GM12865 (cell line): ENCODE data around the gene CLEC20A.

Experiments used
- DNase-seq: peaks from one replicate; pipeline ENCODE4 v3.0.0; 2010; ENCODE audit warnings: low read depth
- H3K4me3 ChIP-seq: 2 replicates; pipeline ENCODE4 v1.5.1; 2011; ENCODE audit warnings: mild to moderate bottlenecking, low read depth, low read length, control low read depth
- TF ChIP-seq, protein P1 (sequence below): IDR thresholded peaks from 2 replicates; pipeline ENCODE4 v1.5.1; 2011; ENCODE audit warnings: low read length, control low read depth, low read depth, inconsistent platforms; ENCODE audit not compliant: insufficient read depth; ENCODE audit errors: missing control alignments

The CLEC20A gene

DNA sequence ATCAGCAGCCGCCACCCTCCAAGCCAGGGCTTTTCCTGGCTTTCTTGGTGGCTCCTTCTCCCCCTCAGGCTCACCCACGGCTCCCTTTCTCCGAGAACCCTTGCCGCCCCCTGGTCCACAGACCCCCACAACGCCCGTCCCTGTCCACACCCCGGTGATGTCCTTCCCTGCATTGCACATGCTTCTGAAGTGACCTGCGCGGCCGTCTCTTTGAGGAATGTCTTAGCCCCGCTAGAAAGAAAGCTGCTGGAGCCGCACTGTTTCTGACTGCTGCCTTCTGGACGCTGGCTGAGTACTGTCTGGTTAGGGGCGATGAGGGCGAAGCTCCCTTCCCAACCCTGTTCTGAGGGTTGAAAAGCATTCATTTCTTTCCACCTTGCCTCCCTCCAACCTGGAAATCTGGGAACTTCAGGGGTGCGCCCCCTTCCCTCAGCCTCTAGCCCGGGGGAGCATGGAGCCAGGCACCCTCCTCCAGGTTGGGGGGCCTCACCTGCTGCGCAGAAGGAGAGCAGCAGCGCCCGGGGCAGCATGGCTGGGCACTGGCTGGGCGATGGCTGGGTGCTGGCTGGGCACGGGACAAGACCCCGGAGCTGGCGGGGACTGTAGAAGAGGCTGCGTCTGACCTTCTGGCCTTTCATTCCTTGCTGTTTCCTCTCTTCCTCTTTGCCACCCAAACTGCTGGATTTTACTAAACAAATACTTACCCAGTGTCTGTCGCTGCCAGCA lies at the start of gene CLEC20A:
Gene CLEC20A (minus strand): TSS at position 555 of the 726 bp plus-strand sequence. CDS start 25 bp downstream, at position 530.
- TF ChIP-seq, protein P1, sequence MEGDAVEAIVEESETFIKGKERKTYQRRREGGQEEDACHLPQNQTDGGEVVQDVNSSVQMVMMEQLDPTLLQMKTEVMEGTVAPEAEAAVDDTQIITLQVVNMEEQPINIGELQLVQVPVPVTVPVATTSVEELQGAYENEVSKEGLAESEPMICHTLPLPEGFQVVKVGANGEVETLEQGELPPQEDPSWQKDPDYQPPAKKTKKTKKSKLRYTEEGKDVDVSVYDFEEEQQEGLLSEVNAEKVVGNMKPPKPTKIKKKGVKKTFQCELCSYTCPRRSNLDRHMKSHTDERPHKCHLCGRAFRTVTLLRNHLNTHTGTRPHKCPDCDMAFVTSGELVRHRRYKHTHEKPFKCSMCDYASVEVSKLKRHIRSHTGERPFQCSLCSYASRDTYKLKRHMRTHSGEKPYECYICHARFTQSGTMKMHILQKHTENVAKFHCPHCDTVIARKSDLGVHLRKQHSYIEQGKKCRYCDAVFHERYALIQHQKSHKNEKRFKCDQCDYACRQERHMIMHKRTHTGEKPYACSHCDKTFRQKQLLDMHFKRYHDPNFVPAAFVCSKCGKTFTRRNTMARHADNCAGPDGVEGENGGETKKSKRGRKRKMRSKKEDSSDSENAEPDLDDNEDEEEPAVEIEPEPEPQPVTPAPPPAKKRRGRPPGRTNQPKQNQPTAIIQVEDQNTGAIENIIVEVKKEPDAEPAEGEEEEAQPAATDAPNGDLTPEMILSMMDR = no peak
- no peak within 1 kb of the TSS for H3K4me3 ChIP-seq
- no peak for DNase-seq

DNA sequence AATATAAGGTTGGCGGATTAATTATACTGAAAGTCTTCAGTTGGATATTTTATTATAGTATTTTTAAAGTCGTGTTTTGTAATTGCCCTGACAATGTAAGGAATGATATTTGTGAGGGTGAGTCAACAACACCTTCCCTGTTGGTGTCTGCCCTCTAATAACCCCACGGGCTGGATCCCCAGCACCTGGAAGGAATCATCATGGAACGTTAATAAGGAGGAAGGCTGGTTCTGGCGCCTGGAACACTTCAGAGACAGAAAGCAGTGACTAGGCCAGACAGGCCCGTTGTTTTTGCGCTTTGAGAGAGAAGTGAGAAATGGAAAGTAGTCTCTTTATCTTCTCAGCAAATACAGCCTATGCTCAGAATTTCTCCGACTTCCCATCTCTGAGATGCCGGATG lies 47.8 kb upstream of the CLEC20A start:
- TF ChIP-seq, protein P1 = no peak
- DNase-seq = no peak
- no peak overlapping the region for H3K4me3 ChIP-seq

DNA sequence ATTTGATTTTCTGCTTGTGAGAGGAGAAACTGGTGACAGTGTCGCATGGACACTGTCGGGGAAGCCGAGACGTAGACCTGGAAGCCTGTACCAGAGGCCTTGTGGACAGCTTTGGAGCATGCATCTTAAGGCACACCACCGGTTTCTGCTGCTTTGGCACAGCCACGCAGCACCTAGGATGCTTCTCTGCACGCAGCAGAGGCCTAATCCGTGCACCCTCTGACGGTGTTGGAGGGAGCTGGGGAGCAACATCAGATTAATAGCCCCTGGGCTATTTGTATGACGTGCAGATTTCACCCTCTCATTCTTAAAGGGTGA lies 46.5 kb upstream of the CLEC20A start:
- TF ChIP-seq, protein P1 = no peak
- no peak for DNase-seq
- peak overlapping the region; percentile 87 for H3K4me3 ChIP-seq

DNA sequence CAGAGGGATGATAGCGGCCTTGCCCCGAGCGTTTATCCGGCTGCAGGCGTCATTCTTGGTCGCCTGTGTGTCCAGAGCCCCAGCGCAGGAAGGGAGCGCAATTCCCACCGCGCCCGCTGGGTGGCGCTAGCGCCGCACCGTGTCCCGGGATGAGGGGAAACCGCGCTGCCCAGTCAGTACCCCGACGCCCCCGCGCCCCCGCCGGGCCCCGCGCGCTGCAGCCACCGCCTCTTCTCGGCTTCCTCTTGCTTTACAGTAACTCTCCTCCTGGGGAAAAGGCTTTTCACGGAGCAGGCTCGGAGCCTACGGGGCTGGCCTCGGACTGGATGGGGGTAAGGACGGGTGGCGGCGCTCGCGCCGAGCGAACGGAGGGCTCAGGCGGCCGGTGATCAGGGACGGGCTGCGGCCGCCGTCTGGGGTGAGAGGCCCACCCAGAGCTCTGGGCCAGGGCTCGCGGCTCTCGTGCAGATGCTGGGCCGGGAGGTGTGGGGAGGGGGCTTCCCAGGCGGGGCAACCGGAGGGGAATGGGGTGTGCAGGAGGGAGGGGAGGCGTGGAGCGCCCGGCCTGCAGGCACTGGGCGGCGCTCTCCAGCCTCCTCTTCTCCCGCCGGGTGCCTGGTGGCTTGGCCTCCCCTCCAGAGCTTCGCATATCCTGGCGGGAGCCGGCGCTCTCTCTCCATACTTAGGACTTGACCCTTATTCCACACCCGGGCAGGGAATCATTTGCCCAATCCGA lies 46.0 kb upstream of the CLEC20A start:
- TF ChIP-seq, protein P1 = peak; percentile 90
- DNase-seq = peak; percentile 87
- H3K4me3 ChIP-seq = peak overlapping the region; percentile 87

DNA sequence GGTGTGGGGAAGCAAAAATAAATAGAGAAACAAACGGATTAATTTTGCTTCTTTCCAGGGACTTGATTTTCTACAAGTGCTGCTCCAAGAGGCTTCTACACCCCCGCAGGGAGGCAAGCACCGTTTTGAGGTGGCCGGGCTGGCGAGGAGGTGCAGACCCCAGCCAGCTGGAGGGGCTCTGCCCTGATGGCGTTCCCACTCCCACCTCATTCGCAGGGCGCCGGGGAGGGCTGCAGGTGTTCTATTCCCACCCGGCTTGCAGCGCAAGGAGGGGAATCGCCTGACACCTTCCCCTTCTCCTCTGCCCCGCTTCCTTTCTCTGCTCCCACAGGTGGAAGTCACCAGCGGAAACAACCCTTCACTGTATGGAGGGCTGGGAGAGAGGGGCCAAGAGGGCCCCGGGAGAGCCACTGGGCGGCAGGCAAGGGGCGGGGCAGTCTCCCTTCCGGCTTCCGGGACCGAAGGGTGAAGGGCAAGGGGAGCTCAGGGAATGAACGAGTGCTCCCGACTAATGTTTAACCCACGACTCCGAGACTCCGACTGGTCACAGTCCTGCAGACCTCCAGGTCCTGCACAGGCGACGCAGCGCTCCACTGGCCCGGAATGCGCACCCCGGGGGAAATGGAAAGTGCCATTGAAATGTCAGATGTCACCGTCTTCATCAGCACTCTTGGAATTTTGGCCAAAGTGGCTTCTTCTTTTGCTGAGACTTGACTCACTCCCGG lies 45.2 kb upstream of the CLEC20A start:
- peak overlapping the region; percentile 87 for H3K4me3 ChIP-seq
- DNase-seq = peak; percentile 59
- TF ChIP-seq, protein P1 = no peak

DNA sequence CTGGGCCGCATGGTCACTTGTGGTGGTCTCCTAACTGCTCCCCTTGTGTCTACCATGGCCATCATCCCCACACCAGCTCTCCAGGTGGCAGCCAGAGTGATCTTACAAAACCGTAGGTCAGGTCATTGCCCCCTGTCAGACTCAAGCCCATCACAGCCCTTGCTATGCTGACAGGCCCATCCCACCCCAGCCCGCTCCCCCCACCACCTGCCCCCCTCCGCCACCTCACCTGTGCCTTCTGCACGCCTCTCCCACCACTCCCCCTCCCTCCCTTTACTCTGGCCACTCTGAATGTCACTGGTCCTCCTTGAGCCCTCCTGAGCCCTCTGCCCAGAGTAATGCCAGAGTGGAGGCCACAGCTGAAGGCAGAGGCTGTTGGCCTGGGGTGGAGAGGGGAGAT lies 44.6 kb upstream of the CLEC20A start:
- TF ChIP-seq, protein P1 = no peak
- no peak overlapping the region; the same call in 1 of the 2 replicates for H3K4me3 ChIP-seq

More for the DNA sequence above, 44.6 kb upstream of the CLEC20A start:
- no peak for DNase-seq
